SK-N-SH (cell line): Measurements from ENCODE around the gene TRIM72. TPM values are rescaled to one million over a fixed set of nuclear protein-coding genes. Genes with fewer than 3 reads are reported as not detected.

ENCODE experiments used
- CTCF ChIA-PET: fragments of 300-600, 350-600 bp; formaldehyde crosslinking; extraction: SDS; loops from one replicate; lab custom pipeline; 2021; lab: Yijun Ruan, JAX
- POLR2A ChIA-PET: fragments of 350-600 bp; sonication (Branson Sonifier 250); formaldehyde crosslinking; extraction: SDS; loops from one replicate; lab custom pipeline; 2020; ENCODE audit warnings: antibody characterized with exemption, inconsistent platforms; lab: Yijun Ruan, JAX
- DNase-seq: peaks from one replicate; pipeline ENCODE4 v3.0.0; 2012
- H2AFZ ChIP-seq: fragments of 200-600 bp; sonication (generic); 2 replicates; pipeline ENCODE4 v1.8.1; 2016; ENCODE audit warnings: antibody characterized with exemption, mild to moderate bottlenecking, low read depth
- H3F3A ChIP-seq: fragments of 200-600 bp; sonication (generic); replicated peaks from 2 replicates; pipeline ENCODE3; 2016; ENCODE audit warnings: antibody characterized with exemption, mild to moderate bottlenecking; ENCODE audit not compliant: insufficient read depth
- H3K27ac ChIP-seq, 2 experiments: fragments of 200-500 bp in 1 of 2; fragments of 200-600 bp in 1 of 2; sonication (Bioruptor generic) in 1 of 2; sonication (generic), shearing (Covaris generic) in 1 of 2; 2 replicates each; pipeline versions ENCODE4 v1.5.1 to v1.6.1; 2014 to 2016; ENCODE audit warnings: low read depth in 2 of 2, inconsistent platforms in 1 of 2, low read length in 1 of 2, mild to moderate bottlenecking in 1 of 2, mixed read lengths in 1 of 2
- H3K27me3 ChIP-seq: fragments of 200-600 bp; sonication (generic), shearing (Covaris generic); 2 replicates; pipeline ENCODE4 v1.6.1; 2016; ENCODE audit warnings: mixed run types; ENCODE audit not compliant: insufficient read depth
- H3K36me3 ChIP-seq, 2 experiments: fragments of 200-500 bp in 1 of 2; fragments of 200-600 bp in 1 of 2; sonication (Bioruptor generic) in 1 of 2; sonication (generic) in 1 of 2; replicated peaks in 1 of 2; 2 replicates each; pipeline versions ENCODE3 to v1.5.1; 2014 to 2016; ENCODE audit warnings: low read length in 1 of 2, mild to moderate bottlenecking in 1 of 2; ENCODE audit not compliant: insufficient read depth in 2 of 2, control insufficient read depth in 1 of 2
- H3K4me1 ChIP-seq, 2 experiments: fragments of 200-500 bp in 1 of 2; fragments of 200-600 bp in 1 of 2; sonication (Bioruptor generic) in 1 of 2; sonication (generic), shearing (Covaris generic) in 1 of 2; 2 replicates each; pipeline versions ENCODE4 v1.5.1 to v1.6.1; 2014 to 2016; ENCODE audit warnings: low read depth in 1 of 2, low read length in 1 of 2, mixed run types in 1 of 2; ENCODE audit not compliant: insufficient read depth in 2 of 2, control insufficient read depth in 1 of 2
- H3K4me2 ChIP-seq: fragments of 200-600 bp; sonication (generic), shearing (Covaris generic); 2 replicates; pipeline ENCODE4 v1.6.1; 2017; ENCODE audit warnings: mixed run types
- H3K4me3 ChIP-seq, 2 experiments: fragments of 200-500 bp in 1 of 2; fragments of 200-600 bp in 1 of 2; sonication (Bioruptor generic) in 1 of 2; sonication (generic), shearing (Covaris generic) in 1 of 2; 2 replicates each; pipeline versions ENCODE4 v1.5.1 to v1.8.1; 2014 to 2016; ENCODE audit warnings: low read depth in 2 of 2, inconsistent platforms in 1 of 2, low read length in 1 of 2, mild to moderate bottlenecking in 1 of 2, mixed read lengths in 1 of 2, moderate library complexity in 1 of 2
- H3K79me2 ChIP-seq: fragments of 200-600 bp; sonication (generic); 2 replicates; pipeline ENCODE4 v1.8.1; 2017; ENCODE audit warnings: mild to moderate bottlenecking; ENCODE audit not compliant: insufficient read depth
- H3K9ac ChIP-seq: fragments of 200-600 bp; sonication (generic); 2 replicates; pipeline ENCODE4 v1.6.1; 2017; ENCODE audit warnings: mixed run types
- H3K9me2 ChIP-seq: fragments of 200-600 bp; sonication (generic); 2 replicates; pipeline ENCODE4 v1.6.1; 2017; ENCODE audit warnings: mixed run types
- H3K9me3 ChIP-seq: fragments of 200-600 bp; sonication (generic); 2 replicates; pipeline ENCODE4 v1.6.1; 2017; ENCODE audit warnings: mixed run types, mild to moderate bottlenecking, moderate library complexity
- H4K20me1 ChIP-seq: fragments of 200-600 bp; sonication (generic); 2 replicates; pipeline ENCODE4 v1.6.1; 2017; ENCODE audit warnings: mild to moderate bottlenecking, mixed run types; ENCODE audit not compliant: insufficient read depth
- CHD2 ChIP-seq: fragments of 150-350 bp; IDR thresholded peaks from 2 replicates; pipeline ENCODE4 v1.6.1; 2018; ENCODE audit warnings: low read length; ENCODE audit not compliant: partially characterized antibody
- ELF1 ChIP-seq: IDR thresholded peaks from 2 replicates; pipeline ENCODE4 v1.4.0; 2012
- EP300 ChIP-seq, 2 experiments: IDR thresholded peaks; 2 replicates each; pipeline versions ENCODE4 v1.4.0 to v1.6.1; 2012; ENCODE audit warnings: borderline replicate concordance in 1 of 2, low read depth in 1 of 2, low read length in 1 of 2
- EZH2phosphoT487 ChIP-seq: fragments of 200-600 bp; sonication (generic); IDR thresholded peaks from 2 replicates; pipeline ENCODE4 v1.6.1; 2017; ENCODE audit warnings: low read depth, mixed run types, mild to moderate bottlenecking, antibody characterized with exemption, moderate library complexity, borderline replicate concordance
- FOXJ3 ChIP-seq: sonication (generic); formaldehyde crosslinking; IDR thresholded peaks from 2 replicates; pipeline ENCODE4 v1.5.1; 2020; ENCODE audit warnings: mild to moderate bottlenecking, missing genetic modification reagents
- FOXM1 ChIP-seq: IDR thresholded peaks from 2 replicates; pipeline ENCODE4 v1.4.0; 2012; ENCODE audit warnings: low read depth, mild to moderate bottlenecking
- GABPA ChIP-seq: IDR thresholded peaks from 2 replicates; pipeline ENCODE4 v1.4.0; 2012; ENCODE audit warnings: low read depth, mild to moderate bottlenecking
- JUND ChIP-seq: IDR thresholded peaks from 2 replicates; pipeline ENCODE4 v1.4.0; 2012
- MEF2A ChIP-seq: IDR thresholded peaks from 2 replicates; pipeline ENCODE4 v1.4.0; 2012; ENCODE audit warnings: low read depth, borderline replicate concordance
- MXI1 ChIP-seq: IDR thresholded peaks from 2 replicates; pipeline ENCODE4 v1.6.1; 2012; ENCODE audit warnings: mild to moderate bottlenecking, low read depth, low read length, improper control_type of control experiment
- NRF1 ChIP-seq: IDR thresholded peaks from 2 replicates; pipeline ENCODE4 v1.6.1; 2012; ENCODE audit warnings: low read depth, mild to moderate bottlenecking, low read length
- PBX3 ChIP-seq: IDR thresholded peaks from 2 replicates; pipeline ENCODE4; 2012
- POLR2AphosphoS5 ChIP-seq: IDR thresholded peaks from 2 replicates; pipeline ENCODE4 v1.6.1; 2012; ENCODE audit warnings: low read depth, low read length
- REST ChIP-seq: IDR thresholded peaks from 2 replicates; pipeline ENCODE4 v1.6.1; 2012; ENCODE audit warnings: mild to moderate bottlenecking, low read depth, low read length, moderate library complexity
- RFX5 ChIP-seq: IDR thresholded peaks from 2 replicates; pipeline ENCODE4 v1.6.1; 2012; ENCODE audit warnings: mild to moderate bottlenecking, improper control_type of control experiment, low read length
- RXRA ChIP-seq: IDR thresholded peaks from 2 replicates; pipeline ENCODE4 v1.4.0; 2012; ENCODE audit warnings: low read depth, mild to moderate bottlenecking, borderline replicate concordance
- SIN3A ChIP-seq: IDR thresholded peaks from 2 replicates; pipeline ENCODE4 v1.6.1; 2012; ENCODE audit warnings: low read depth, mild to moderate bottlenecking, low read length, moderate library complexity, borderline replicate concordance
- TAF1 ChIP-seq: IDR thresholded peaks from 2 replicates; pipeline ENCODE4 v1.6.1; 2012; ENCODE audit warnings: low read depth, mild to moderate bottlenecking, low read length, moderate library complexity, borderline replicate concordance
- TCF12 ChIP-seq: IDR thresholded peaks from 2 replicates; pipeline ENCODE4 v1.4.0; 2012
- TEAD4 ChIP-seq: IDR thresholded peaks from 2 replicates; pipeline ENCODE4 v1.4.0; 2012; ENCODE audit warnings: mild to moderate bottlenecking, borderline replicate concordance; ENCODE audit not compliant: insufficient read depth
- YY1 ChIP-seq: IDR thresholded peaks from 2 replicates; pipeline ENCODE4 v1.4.0; 2012; ENCODE audit warnings: low read depth, mild to moderate bottlenecking
- ZBTB33 ChIP-seq: IDR thresholded peaks from 2 replicates; pipeline ENCODE4 v1.4.0; 2012; ENCODE audit warnings: low read depth, borderline replicate concordance
- WGBS: methylation state at CpG from one replicate; pipeline ENCODE4 v1.1.6; 2017; ENCODE audit warnings: low lambda C conversion rate; 5-methylcytosine and 5-hydroxymethylcytosine counted together
- polyA plus RNA-seq, 3 experiments: library from polyadenylated mRNA; depleted of rRNA; stranded (reverse); fragments of >200 nt; gene quantifications; 2 replicates each; pipeline ENCODE4 v1.2.3, GENCODE V29; 2012
- TF ChIP-seq, protein P1 (sequence below): IDR thresholded peaks from 2 replicates; pipeline ENCODE4 v1.4.0; 2012; ENCODE audit warnings: low read depth

Gene TRIM72
- polyA plus RNA-seq, 1 of the 3 experiments (the other 2 are of a cell fraction): under 0.01 TPM

- H3F3A ChIP-seq: peaks cover 6% of the 10 kb centered on the region
- peaks cover 9 to 15% of the 10 kb centered on the region in 2 experiments; a peak in 2 of 4 replicates for H3K4me1 ChIP-seq
- peak within 1 kb of the TSS; percentile 95 for H3K27ac ChIP-seq
- H2AFZ ChIP-seq: peak within 1 kb of the TSS; percentile 92
- peak within 1 kb of the TSS; percentile 100 for H3K9ac ChIP-seq
- 1% methylated on average over 10 of the region's 69 CpGs for WGBS
- peaks cover 44% of the 10 kb centered on the region for H4K20me1 ChIP-seq
- TF ChIP-seq TEAD4 (no peak), ZBTB33 (no peak), TAF1 (peak; percentile 100), GABPA (no peak), REST (peak; percentile 83), CHD2 (peak; percentile 59), SIN3A (peak; percentile 88; the same call in 1 of the 2 replicates), FOXJ3 (peak; percentile 65; the same call in 1 of the 2 replicates), RXRA (no peak), PBX3 (peak; percentile 3; the same call in 1 of the 2 replicates), RFX5 (no peak), NRF1 (peak; percentile 69; the same call in 1 of the 2 replicates), ELF1 (0 out of 2 replicates have a peak, but pooled peaks have one; percentile 14), FOXM1 (0 out of 2 replicates have a peak, but pooled peaks have one; percentile 12), EP300 (IDR thresholded peaks at IDR 0.05; ENCODE audit: borderline replicate concordance in 1 of 2, low read depth in 1 of 2, low read length in 1 of 2) (peak in 1 of 2 experiments; percentile 53; a peak in 1 of 4 replicates), MEF2A (no peak), JUND (peak; percentile 50; the same call in 1 of the 2 replicates), TCF12 (peak; percentile 18; the same call in 1 of the 2 replicates), YY1 (peak; percentile 91), POLR2AphosphoS5 (peak; percentile 99), MXI1 (no peak), EZH2phosphoT487 (no peak)
- TF ChIP-seq, protein P1, sequence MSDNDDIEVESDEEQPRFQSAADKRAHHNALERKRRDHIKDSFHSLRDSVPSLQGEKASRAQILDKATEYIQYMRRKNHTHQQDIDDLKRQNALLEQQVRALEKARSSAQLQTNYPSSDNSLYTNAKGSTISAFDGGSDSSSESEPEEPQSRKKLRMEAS: peak; percentile 69; the same call in 1 of the 2 replicates
- peak within 1 kb of the TSS; percentile 77 to 99 for H3K4me3 ChIP-seq
- CTCF ChIA-PET: interaction anchor here (0.9 to 1.2 kb wide), 3 partner anchors 38 to 280 kb away, joined by 3 to 5 read pairs (median 3); partner anchors contain the start of genes ARMC5 and HSD3B7
- no peaks in the 10 kb centered on the region for H3K9me2 ChIP-seq
- peak within 1 kb of the TSS; percentile 92 for H3K4me2 ChIP-seq
- H3K79me2 ChIP-seq: peaks cover 57% of the 10 kb centered on the region
- H3K36me3 ChIP-seq: peaks cover 19 to 41% of the 10 kb centered on the region in 2 experiments
- POLR2A ChIA-PET: interaction anchor here (0.6 to 2.1 kb wide), 31 partner anchors 9 to 309 kb away, joined by 3 to 24 read pairs (median 5); partner anchors contain the start of genes ARMC5, HSD3B7, KAT8 and PRSS36
- H3K9me3 ChIP-seq: no peaks in the 10 kb centered on the region
- DNase-seq: peak; percentile 99
- H3K27me3 ChIP-seq: no peaks in the 10 kb centered on the region
Measured at GRCh38 chr16:31179747-31180459, 34.0 kb upstream of the TRIM72 start, which contains the start of gene FUS. FUS (plus strand) TSS chr16:31180139; CDS start chr16:31180215, 76 bp downstream.
